ENCODE data around the gene VAV3.

DNA sequence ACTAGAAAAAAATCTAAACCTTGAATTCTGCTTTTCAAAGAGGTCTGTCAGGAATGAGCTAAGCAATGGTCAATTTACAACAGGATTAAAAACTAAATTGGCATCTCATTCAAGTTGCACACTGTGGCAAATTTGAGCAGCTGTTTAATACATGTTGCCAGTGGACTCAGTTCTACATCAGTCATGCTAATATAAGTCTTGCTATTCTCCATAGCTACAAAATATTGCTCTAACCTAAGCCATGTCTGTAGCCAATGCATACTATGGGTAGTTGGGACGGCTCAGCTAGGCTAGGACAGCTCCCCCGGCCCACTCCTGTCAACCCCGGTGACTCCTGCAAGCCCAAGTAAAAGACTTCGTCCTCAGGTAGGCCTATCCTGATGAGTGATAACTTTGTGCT, 10.9 kb upstream of the VAV3 start:
- TF ChIP-seq, protein P1, sequence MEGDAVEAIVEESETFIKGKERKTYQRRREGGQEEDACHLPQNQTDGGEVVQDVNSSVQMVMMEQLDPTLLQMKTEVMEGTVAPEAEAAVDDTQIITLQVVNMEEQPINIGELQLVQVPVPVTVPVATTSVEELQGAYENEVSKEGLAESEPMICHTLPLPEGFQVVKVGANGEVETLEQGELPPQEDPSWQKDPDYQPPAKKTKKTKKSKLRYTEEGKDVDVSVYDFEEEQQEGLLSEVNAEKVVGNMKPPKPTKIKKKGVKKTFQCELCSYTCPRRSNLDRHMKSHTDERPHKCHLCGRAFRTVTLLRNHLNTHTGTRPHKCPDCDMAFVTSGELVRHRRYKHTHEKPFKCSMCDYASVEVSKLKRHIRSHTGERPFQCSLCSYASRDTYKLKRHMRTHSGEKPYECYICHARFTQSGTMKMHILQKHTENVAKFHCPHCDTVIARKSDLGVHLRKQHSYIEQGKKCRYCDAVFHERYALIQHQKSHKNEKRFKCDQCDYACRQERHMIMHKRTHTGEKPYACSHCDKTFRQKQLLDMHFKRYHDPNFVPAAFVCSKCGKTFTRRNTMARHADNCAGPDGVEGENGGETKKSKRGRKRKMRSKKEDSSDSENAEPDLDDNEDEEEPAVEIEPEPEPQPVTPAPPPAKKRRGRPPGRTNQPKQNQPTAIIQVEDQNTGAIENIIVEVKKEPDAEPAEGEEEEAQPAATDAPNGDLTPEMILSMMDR (IDR thresholded peaks at IDR 0.05): no peak
- TF ChIP-seq POLR2A (IDR thresholded peaks at IDR 0.05): no peak

Data from adrenal gland (tissue), 5 donors.